CD1c-positive myeloid dendritic cell (primary cell): ENCODE results near the gene CNP.
A peak's percentile ranks its signal among the peaks of the same experiment; 100 is the strongest.
"Not testable (repeated sequence)": the region's sequence is repeated elsewhere in the genome, so short reads cannot be mapped to it uniquely, and the experiment has no call there.

Experiments used
- DNase-seq: peaks from one replicate; pipeline ENCODE4 v3.0.0-alpha.2; 2016; ENCODE audit errors: extremely low spot score

Gene CNP

DNA sequence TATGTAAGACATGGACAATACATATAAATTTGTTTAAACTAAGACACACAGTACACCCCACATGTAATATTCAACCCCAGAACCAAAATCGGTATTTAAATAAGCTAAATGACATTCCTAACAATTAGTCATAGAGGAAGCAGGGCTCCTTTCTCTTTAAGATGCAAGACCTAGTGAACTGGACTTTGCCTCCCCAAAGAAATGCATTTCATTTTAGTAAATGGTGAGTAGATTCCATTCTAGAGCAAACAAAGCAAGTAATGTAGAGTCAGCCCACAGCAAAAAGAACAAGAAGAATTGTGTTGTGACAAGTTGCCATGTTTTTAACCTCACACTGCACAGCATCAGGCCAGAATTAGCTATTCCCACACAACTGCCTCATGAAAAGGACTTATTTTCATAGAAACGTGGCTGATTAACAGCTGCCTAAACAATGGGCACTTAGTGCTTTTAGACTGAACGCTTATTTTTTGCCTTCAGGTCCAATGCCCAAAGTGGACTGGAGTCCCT lies 36.3 kb downstream of the CNP start:
- no peak for DNase-seq

DNA sequence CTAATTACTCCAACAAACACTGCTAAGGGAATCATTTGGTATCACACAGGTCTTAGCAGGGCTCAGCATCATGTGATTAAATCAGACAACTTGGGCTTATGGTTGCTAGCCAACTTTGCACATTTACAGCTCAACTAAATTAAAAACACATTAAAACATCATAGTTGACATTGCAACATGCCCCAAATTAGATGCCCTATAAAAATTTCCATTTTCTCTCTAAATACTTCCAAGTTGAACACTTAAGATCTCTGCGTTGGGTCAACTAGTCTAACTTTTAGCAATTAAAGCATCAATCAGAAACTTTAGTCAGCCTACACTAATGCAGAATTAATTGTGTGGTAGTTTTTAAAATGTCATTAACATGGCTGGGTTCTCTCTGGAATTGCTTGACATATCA lies 38.6 kb downstream of the CNP start:
- DNase-seq = no peak

GRCh38 chr17:42009170-42009569 lies 42.6 kb downstream of the CNP start:
- DNase-seq = no peak

- DNase-seq = peak; percentile 70
These were observed 43.7 kb downstream of the CNP start for GRCh38 chr17:42010266-42010680.

DNA sequence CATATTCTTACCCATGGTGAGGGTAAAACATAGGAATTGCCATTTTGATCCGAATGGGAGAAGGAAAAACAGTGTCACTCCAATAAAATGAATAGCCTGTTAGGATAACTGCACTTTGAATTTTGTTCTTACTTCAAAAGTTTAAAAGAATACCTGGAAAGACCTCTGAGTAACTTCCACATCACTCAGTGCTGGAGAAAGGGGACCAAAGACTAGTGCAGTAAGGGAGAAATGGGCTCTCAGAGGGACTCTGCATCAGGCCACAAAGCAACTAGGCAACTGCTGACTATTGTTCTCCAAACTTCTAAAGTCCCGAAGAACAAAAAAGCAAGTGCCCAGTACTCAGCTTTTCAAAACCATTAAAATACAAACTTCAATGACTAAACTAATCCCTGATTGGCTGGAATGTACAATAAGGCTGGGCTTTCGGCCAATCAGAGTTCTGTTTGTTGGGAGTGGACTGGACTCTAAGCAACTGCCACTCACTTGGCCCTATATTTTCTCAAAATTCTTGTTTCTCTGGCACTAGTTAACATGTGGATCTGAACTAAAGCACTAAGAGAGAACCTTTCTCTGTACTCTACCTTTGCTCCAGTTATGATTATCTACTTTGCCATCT lies 44.4 kb downstream of the CNP start:
- DNase-seq = peak; percentile 59

- not testable (repeated sequence) for DNase-seq
These were observed 45.8 kb downstream of the CNP start for GRCh38 chr17:42012363-42012762.

DNA sequence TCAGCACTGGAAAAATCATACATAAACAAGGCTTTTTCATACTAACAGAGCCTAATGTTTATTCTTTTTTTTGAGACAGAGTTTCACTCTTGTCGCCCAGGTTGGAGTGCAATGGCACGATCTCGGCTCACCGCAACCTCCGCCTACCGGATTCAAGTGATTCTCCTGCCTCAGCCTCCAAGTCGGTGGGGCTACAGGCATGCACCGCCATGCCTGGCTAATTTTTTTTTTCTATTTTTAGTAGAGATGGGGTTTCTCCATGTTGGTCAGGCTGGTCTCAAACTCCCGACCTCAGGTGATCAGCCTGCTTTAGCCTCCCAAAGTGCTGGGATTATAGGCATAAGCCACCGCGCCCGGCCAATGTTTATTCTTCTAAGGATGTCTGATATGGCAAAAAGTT lies 47.1 kb downstream of the CNP start:
- not testable (repeated sequence) for DNase-seq

DNA sequence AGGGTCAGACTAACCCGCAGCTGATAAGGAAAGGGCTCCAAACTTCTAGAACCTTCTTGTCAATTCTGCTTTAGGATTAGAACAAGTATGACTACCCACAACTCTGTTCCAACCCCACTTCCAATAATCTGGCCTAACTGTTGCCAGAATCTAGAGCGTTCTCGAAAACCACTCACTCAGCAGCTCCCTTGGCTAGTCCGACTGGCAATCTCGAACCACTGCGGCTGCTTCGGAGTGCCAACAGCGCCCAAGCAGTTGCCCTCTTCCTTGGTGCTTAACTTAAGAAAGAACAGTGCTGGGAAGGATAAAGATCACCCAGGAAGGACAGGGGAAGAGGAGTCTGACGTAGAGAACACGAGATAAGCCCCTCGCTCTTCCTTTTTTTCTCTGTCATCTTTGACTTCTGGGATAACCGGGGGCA lies 49.8 kb downstream of the CNP start:
- peak; percentile 56 for DNase-seq

GRCh38 chr17:42016941-42017865 lies 50.6 kb downstream of the CNP start, which contains the start of gene DNAJC7:
Gene DNAJC7, minus strand, starts transcription at chr17:42017439. Its CDS starts 23 bp downstream, at chr17:42017416.
- peak; percentile 92 for DNase-seq

- DNase-seq = peak; percentile 61
These were observed 51.2 kb downstream of the CNP start for GRCh38 chr17:42017866-42018200.

- DNase-seq = no peak
These were observed 51.7 kb downstream of the CNP start for GRCh38 chr17:42018339-42018738.

GRCh38 chr17:42018988-42019387 lies 52.4 kb downstream of the CNP start:
- no peak for DNase-seq

DNA sequence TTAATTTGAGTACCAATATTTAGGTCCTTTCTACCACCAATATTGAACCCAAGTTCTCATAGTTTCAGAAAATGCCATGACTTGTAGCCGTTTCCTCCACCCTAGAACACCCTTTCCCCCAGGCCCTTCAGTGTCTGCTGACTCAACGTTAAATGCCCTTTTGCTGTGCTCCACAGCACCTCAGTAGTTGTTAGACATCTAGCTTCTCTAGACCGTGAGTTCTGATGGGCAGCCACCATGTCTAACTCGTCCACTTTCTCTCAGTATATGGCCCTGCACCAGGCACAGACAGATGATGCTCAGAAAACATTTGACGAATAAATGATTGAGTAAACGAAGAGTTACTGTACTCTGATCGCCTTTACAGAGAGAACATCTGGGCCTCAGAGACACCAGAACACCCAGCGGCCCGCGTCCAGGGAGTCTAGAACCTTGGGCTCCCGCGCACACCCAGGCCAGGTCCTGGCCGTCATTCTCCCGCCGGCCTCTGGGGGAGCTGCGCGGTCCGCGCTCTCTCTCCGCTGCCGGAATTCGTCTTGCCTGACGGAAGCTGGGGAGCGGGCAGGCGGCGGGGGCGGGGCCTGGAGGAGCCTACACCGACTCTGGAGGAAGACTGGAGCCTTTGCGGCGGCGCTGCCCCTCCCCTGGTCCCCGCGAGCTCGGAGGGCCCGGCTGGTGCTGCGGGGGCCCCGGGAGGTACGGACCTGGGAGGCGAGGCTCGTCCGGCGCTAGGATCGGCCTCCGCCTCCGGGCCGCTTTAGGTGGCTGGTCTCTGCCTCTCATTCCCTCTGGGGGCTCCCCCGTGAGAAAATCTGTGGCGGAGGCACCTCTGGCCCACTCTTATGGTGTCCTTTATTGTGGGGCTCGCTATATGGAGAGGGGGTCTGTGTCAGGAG lies 53.2 kb downstream of the CNP start, which contains the start of gene NKIRAS2:
TSS of gene NKIRAS2 (plus strand) at position 582 of the 896 bp plus-strand sequence. CDS start 1,488 bp downstream, outside the sequence.
- DNase-seq = peak; percentile 96

DNA sequence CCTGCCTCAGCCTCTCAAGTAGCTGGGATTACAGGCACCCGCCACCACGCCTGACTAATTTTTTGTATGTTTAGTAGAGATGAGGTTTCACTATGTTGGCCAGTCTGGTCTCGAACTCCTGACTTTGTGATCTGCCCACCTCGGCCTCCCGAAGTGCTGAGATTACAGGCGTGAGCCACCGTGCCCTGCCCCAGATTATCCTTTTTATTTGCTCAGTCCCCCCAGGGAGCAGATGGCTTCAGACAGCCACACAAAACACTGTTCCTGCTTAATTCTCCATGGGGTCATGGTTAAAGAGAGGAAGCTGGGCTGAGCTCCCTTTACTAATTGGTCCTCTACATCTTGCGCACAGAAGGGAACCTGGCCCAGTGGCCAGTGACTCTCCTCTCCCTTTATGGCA lies 54.2 kb downstream of the CNP start:
- DNase-seq = peak; percentile 11

DNA sequence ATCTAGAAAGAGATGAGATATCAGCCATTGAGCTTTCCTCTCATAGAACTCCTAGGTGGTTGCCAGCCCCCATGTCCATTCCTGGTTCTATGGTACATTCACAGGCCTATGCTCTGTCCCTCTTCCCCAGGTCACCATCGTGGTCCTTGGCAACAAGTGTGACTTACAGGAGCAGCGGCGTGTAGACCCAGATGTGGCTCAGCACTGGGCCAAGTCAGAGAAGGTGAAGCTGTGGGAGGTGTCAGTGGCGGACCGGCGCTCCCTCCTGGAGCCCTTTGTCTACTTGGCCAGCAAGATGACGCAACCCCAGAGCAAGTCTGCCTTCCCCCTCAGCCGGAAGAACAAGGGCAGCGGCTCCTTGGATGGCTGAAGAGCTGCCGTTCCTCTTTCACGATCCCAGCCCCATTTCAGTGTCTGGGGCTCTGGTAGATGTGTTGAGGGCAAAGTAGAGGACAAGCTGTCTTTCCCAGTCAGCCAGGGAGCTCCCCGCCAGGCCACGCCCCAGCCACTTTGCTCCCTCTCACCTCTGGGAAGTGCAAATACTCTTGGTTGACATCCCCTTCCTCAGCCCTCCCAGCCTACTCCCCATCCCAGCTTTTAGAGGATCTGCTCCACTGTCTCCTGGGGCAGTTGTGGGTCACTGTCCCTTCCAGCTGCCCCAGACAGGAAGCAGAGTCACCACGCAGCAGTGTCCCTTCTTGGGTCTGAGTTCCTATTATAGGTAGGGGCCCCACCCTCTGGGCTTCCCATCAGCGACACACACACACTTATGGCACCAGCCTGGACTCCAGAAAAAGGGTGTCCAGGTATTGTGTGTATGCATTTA lies 57.1 kb downstream of the CNP start:
- DNase-seq = peak; percentile 82

DNA sequence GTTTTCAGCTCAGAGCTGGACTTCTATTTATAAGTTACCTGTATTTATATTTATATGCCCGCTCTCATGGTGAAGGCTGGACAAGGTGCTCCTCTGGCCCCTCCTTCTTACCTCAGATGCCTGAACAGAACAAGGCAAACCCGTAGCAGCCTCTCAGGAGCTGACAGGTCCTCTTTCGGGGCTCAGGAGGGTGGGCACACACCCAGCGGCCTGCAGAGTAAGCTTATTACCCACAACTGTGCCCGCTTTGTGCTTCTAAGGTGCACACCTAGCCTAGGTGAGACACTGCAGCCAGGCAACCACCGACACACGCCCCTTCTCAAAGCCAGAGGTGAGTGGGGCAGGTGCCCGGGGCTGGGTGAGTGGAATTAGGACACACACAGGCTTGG lies 58.6 kb downstream of the CNP start:
- DNase-seq = no peak

DNA sequence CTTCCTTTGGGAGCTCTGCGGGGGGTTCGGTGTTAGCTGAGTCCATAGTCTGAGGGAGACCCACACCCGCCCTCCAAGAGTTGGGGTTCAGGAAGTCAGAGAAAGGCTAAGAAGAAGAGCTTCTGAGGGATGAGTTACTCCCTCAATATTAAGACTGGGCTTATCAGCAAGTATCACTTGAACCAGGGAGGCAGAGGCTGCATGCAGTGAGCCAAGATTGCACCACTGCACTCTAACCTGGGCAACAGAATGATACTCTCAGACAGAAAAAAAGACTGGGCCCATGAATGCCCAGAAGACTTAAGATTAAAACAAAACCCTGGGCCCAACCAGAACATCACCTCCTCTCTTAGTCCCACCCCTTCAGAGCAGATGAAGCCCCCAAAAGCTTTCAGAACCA lies 59.3 kb downstream of the CNP start:
- no peak for DNase-seq

DNA sequence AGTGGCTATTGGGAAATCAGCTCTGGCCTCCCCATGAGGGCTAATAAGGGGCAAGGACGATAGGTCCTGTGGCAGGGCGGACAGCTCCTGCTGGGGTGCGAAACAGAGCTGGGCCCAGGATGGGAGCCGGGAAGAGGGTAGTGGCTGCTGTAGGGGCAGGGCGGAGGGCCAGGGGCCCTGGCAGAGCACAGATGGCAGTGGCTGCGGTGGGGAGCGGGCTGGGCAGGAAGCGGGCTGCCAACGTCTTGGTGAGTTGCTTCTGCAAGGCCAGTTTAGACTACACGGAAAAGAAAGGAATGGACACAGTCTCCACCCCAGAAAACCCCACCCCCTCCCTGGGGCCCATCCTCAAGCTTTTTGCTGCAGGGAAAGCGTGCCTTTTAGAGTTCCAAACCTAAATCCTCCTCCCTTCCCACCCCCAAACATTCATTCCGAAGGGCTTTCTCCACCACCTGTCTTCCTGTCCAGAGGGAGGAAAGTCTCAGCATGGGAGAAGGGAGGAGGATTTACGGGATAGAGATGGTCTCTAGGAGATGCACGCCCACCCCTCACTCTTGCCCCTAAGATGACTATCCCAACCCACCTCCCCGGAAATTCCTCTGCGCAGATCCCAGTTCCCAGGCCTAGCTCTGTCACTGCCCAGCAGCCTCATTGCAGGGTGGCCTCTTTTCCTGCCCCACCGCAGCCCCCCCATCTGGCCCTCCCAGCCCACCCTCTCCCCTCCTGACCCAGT lies 60.4 kb downstream of the CNP start:
- DNase-seq = no peak
